GM19397 (cell line): ENCODE results near the gene CMBL.
"Not testable (repeated sequence)": the region's sequence is repeated elsewhere in the genome, so short reads cannot be mapped to it uniquely, and the experiment has no call there.

Source experiments
- ATAC-seq: cut with Tn5 transposase; IDR thresholded peaks from one replicate; pipeline ENCODE4 v1.9.1; 2021; ENCODE audit warnings: mild to moderate bottlenecking, moderate library complexity; ENCODE audit not compliant: unreplicated experiment

Gene CMBL

DNA sequence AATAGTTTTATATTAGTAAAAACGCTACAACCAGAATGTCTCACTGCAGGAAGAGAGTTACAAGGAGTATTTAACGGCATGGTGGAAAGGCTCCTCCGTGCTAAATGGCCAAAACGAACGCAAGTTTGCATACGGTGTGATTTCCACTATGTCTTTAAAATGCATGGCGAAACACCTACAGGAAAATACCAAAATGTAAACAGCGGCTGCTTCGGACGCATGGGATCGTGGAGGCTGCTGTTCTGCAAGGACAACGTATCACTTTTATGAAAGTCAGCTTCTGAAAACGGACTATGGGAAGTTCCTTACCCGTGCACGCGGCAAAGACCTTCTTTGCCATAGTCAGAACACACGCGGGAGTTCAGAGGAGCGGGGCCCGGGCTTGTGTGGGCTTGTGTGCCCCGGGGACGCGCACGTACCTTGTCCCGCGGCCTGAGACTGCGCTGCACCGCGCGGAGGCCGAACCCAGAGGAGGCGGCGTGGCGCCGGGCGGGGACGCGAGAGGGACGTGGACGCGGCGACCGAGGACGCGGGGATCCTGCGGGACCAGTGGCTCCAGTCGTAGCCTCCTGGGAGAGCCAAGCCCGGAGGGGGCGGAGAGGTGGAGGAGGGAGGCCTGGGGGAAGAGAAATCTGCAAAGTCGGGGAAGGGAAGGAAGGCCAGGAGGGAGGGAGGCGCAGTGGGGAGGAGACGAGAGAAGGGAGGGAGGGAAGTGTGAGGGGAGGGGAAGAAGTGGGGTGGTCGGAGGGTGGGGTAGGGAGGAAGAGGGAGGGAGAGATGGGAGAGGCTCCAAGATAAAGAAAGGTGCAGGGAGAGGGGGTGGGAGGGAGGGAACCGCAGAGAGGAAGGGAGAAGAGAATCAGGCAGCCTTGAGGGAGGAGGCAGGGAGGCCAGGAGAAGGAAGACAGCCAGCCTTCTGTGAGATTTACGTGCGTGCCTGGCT, at the start of gene CMBL:
CMBL (minus strand) TSS at position 697 of the 943 bp plus-strand sequence. CDS start 17,140 bp downstream, outside the sequence.
- ATAC-seq = peak; percentile 88

DNA sequence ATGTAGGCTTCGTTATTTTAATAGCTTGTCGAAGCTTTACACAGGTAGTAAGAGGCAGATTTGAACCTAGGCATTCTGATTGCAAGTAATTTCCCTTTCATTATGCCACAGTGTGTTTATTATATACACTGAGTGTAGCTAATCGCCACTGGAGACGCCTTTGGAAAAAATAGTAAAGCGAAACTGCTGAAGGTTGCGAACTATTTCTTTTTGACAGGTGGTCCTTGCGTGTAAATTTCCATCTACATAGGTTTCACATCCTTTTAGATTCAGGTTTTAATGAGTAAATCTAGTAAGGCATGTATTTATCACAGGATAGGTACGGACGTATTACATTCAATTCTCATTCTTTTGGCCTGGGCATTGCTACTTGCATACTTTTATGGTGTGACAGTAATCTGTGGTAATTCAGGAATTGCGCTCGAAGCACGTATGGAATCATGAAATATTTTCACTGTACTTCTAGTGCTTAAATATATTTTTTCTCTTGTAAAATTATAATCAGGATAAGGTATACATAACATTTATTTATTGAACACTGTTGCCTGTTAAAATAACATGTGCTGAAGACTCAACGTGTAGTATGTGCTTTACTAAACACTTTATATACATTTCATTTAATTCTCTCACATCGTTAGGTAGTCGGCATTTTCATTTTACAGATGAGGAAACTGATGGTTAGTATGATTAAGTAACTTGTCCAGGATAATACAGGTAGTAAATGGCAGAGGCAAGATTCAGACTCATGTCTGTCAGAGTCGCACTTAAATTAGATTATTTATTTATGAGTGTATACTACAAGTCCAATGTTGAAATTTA, 47.6 kb upstream of the CMBL start:
- ATAC-seq = no peak

DNA sequence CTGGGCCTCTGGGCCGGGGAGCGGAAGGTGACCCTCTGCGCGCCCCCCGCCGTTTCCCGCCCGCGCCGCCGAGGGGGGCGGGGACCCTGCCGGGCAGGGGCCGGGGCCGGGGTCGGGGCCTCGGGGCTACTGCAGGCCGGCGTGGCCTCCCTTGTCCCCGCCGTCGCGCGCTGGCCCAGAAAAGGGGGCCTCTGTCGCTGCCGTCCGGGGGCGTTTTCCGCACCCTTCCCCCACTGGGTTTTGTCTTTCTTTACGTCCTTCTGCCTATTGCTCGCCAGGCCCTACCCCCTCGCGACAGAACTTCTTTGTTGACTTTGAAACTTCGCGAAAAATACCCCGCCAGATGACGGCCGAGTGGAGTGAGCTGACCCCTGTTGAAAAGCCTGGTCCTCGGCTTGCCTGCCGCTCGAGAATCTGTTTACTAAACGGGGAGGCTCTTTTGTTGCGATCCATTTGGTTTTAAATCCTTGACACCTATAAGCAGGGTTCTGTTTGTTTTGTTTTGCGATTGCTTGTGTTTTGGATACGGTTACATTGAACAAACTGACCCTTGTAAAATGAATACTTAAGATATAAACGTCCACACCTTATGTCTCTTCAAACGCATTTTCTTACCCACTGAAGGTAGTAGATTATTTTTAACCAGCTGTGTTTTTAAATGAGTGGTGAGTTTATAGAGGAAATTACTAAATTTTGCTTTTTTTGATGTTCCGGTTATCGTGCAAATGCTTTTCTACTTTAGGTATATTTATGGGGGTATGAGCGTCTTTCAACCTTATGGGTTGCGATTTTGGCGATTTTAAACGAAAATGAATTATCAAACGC, 46.6 kb upstream of the CMBL start:
- ATAC-seq = peak; percentile 22

DNA sequence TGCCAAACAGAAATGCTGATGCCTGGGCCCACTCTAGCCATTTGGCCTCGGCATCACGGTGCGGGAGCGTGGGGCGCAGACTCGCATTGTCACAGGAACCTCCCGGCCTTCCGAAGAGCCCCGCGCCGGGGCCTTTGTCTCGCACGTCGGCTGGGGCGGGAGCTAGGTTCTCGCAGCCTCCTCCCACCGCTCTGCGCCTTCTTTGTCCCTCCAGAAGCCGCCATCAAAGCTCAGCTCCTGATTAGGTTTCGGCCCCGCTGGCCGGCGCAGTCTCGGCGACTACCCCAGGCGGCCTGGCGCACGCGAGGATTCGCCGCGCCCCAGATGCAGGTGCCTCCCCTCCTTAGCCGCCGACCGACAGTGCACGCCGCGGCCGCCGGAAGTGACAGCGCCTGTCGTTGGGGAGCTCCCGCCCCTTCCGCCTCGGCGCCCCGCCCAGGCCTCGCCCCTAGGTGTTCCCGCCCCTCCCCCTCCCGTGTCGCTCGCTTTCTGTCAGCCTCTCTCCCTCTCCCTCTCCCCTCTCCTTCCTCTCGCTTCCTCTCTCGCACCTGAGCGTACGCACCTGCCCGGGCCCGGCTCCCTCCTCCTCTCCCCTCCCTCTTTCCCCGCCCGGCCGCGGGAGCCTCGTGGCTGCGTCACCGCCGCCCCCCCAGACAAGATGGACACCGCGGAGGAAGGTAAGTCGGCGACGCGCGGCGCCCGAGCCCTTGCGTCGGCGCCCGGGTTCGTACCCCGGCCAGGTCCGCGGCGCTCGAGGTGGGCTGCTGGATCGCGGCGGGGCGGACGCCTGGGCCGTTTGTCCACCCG, 45.7 kb upstream of the CMBL start, which contains the start of gene MARCHF6:
MARCHF6 (plus strand) TSS at position 455 of the 807 bp plus-strand sequence; CDS start at position 659, 204 bp downstream.
- peak; percentile 91 for ATAC-seq

DNA sequence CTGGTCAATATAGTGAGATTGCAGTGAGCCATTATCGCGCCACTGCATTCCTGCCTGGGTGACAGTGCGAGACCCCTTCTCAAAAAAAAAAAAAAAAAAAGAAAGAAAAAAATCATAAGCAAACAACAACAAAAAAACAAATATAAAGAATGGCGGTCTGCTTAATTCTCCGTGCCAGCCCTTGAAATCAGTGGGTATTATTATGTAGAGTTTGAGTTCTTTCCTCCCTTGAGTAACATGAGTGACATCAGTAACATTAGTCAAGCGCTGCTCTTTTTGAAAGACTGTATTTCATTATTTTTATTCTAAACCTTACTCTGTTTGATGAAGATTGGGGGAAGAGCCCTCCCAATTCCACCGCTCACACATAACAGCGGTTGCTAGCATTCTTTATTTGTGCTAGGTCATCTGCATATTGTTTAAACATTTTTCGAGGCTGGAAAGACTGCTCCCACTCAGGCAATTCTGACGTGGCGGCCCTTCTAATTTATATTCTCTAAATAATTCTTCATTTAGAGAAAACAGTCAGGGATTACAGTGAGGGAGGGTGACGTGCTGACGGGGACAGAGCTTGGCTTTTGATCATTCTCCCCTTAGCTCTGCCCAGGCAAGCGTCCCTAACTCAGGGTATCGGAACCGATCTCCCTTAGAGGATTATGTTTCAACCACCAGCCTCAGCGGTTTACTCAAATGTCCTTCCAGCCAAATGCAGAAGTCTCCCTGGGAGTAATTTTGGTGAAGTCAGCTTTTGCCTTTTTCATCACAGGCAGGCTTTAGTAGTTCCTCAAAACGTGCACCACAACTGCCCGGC, 44.9 kb upstream of the CMBL start:
- ATAC-seq = no peak

DNA sequence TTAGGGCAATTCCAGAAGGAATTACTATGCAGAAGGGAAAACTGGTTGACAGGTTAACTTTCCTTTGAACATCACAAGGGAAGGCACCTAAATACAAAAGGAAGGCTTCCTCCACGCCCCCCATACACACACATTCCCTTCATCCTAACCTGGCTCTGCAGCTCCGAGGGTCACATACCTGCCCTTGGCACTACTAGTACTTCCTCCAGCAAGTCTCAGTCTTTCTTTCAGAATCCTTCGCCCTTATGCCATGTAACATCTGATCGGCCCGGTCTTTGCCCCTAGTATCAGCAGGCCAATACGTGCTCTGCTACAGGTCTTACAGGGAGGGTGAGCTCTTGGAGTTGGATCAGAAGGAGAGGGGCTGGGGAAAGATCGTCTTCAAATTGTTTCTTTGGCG, 44.2 kb upstream of the CMBL start:
- ATAC-seq = no peak

DNA sequence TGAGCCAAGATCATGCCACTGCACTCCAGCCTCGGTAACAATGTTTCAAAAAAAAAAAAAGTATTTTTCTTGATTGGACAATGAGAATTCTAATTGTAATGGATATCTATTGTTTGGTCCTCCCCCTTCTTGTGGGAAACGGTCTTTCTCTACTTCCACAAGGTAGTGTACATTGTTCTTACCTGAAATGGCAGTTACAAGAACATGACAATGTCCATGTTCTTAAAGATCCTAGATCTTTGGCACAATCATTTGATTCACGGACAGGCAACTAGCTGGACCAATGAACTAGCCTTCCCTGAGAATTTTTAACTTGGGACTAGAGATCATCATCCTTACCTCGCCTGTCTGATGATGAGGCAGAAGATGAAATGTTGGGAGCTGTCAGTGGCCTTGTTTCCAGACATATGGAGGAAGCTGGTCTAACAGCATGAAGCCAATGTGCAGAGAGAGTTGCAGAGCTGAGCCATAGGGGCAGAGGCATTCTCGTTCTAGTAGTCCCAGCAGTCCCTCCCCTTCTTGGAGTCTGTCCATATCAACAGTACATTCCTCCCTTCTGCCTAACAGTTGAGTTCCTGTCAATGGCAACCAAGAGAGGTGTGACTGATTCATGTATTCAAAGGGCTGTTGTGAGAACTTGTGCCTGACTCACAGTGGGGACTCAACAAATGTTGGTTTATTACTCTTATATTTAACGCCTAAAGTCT, 43.6 kb upstream of the CMBL start:
- no peak for ATAC-seq

DNA sequence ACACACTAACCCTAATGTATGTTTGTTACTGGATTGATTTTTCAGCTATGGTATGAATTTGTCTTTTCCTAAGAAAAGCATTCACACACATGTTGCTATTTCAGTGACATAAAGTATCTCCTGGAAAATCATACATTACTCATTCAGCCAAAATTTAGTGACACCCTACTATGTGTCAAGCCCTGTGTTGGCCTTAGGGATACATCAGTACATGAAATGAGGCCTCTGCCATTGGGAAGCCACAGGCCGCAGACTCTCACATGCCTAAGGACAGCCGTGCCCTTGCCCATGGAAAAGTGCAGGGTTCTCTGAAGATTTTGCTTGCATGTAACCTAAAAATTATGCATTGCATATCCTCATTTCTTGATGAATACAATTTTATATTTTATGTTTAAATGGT, 40.6 kb upstream of the CMBL start:
- ATAC-seq = no peak

DNA sequence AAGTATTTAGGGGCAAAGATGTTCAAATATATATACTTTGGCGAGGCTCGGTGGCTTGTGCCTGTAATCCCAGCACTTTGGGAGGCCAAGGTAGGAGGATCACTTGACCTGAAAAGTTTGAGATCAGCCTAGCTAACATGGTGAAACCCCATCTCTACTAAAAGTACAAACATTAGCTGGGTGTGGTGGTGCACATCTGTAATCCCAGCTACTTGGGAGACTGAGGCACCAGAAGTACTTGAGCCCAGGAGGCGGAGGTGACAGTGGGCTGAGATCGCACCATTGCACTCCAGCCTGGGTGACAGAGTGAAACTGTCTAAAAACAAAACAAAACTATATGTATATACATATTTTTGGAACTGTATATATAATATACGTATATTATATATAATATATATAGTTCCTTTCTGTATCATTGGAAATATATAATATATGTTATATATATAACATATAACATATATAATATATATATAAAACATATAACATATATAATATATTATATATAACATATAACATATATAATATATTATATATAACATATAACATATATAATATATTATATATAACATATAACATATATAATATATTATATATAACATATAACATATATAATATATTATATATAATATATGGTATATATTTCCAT, 36.9 kb upstream of the CMBL start:
- ATAC-seq = not testable (repeated sequence)

DNA sequence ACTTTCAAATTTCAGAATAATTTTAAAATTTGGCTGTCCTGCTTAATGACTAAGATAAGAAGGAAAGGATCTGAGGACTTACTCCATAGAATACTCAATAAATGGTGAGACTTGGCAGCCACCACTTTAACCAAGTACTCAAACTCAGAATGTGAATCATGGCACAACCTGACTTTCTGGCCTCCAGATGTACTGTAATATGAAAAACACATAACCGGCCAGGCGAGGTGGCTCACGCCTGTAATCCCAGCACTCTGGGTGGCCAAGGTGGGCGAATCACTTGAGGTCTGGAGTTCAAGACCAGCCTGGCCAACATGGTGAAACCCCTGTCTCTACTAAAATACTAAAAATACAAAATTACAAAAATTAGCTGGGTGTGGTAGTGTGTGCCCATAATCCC, 35.8 kb upstream of the CMBL start:
- ATAC-seq = no peak

DNA sequence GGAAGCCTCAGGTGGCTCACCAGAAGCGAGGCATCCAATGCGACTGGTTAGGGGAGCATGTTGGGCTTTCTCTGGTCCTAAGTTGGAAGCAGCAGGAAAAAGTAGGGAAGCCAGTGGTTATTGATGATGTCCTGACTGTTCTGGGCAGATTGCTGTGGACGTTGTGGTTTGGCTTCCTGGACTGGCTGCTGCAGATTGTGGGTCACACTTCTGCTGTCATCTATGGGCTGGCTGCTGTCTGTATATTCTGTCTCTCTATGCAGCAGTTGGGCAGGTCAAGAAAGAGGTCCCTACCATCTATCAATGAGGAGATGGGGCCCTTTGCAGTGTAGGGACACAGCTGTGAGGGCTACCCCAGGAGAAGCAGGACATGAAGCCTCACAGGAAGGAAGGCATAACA, 32.3 kb upstream of the CMBL start:
- no peak for ATAC-seq

DNA sequence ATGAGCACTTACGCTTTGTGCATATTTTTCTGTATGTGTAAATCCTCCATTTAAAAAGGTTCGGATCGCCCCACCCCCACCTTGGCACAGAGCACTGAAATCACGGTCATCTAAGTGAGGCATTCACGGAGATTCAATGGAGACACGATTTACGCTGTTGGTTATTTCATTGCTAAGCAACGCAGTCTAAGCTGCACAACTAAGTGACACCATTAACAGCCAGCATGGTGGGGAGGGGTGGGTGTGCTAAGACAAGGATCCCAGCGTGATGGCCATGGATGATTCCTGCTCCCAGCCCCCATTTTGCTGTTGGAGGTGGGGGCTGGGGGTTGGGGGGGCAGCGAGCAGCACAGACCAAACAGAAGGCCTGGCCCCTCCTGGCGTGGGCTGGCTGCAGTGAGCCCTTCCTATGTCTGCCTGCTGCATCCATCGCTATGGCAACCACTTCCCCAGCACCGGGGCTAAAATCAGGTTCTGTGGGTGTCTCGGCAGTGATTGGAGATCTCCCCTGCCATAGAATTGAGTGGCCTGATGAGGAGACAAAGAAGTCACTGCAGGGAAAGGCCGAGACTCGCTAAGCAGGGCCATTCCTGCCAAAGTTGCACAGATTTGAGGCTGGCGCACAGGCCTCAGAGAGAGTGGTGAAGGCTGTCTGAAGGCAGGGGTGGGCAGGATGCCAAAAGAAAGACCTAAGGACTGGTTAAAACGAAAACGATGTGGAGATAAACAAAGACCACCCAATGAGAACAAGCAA, 31.5 kb upstream of the CMBL start:
- no peak for ATAC-seq

DNA sequence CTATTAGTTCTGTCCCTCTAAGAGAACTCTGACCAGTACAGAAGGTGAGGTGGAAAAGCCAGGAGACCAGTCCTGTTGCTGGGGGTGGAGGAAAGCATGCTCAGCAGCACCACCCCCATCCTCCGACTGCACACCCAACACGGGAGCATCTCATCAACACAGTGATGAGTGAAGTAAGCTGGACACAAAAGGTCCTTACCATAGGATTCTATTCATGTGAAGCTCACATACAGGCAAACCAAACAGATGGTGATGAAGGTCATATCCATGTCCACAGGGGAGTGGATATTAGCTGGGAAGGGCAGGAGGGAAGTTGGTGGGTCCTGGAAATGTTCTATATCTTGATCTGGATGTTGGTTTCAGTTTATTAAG, 31.0 kb upstream of the CMBL start:
- no peak for ATAC-seq

DNA sequence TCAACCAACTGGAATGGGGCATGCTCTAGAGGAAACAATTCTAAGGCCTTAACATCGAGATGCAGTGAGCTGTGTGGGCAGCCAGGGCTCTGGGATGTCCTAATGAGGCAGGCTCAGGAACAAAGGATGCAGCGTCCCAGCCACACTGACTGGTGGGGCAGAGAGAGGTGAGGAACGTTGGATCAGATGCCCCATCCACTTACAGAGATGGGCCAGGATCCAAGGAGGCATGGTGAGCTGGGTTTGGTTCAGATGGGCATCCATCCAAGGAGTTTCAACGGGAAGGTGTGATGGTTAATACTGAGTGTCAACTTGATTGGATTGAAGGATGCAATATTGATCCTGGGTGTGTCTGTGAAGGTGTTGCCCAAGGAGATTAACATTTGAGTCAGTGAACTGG, 30.3 kb upstream of the CMBL start:
- ATAC-seq = no peak

DNA sequence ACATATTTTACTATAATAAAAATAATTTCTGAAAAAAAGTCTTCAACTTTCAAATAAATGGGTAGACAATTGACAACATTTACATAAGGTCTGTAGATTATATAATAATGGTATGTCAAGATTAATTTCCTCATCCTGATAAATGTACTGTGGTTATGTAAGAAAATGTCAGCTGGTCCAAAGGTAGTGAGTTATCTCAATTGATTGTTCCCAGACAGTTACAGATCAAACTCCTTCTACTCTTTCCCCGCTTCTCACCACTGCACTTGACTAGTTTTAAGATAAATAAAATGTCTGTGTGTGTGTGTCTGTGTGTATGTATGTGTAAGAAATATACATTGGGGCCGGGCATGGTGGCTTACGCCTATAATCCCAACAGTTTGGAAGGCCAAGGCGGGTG, 29.4 kb upstream of the CMBL start:
- no peak for ATAC-seq

DNA sequence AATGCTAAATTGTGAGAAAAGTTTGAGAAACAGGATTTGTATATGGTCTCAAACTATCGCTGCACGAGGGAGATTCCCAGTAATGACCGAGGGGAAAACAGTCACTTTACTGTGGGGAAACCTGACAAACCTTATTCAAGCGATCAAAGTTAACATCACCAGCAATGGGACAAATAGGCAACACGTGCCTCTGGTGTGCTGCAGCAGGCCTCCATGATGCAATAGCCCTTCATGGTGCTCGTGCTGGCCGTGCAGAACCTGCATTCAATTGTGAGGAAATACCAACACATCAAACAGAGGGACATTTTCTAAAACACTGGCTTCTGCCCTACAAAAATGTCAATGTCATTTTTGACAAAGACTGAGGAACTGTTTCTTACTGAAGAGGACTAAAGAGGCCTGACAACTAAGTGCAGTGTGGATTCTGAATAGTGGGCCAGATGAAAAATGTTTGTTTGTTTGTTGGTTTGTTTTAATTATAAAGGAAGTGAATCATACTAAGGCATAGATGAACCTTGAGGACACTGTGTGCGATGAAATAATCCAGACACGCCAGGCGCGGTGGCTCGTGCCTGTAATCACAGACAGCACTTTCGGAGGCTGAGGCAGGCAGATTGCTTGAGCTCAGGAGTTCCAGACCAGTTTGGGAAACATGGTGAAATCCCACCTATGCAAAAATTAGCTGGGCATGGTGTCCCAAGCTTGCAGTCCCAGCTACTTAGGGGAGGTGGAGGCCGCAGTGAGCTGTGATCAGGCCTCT, 28.2 kb upstream of the CMBL start:
- no peak for ATAC-seq

DNA sequence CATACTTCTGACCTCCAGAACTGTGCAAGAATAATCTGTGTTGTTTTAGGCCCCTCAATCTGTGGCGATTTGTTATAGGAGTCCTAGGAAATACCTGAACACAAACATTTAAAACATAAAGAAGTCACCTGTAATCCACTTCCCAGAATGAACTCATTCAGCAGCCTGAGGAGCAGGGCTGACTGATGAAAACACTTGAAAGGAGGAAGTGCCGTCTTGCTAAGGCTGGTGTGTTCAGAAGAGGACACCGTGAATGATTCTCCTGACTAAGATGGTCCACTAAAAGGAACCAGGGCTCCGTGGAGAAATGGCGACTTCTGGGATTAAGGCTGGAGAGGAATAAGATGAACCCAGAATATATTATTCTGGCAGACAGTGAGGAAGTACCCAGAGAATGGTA, 27.1 kb upstream of the CMBL start:
- ATAC-seq = no peak
